ENCODE measurements around the gene GOLT1A. TPM values are rescaled to one million over a fixed set of nuclear protein-coding genes. Genes with fewer than 3 reads are reported as not detected.

GOLT1A gene
- total RNA-seq, 1 donor from 2014 or later = 4.2 TPM

GRCh38 chr1:204199579-204199978 is 14.2 kb downstream of the GOLT1A start:
- H3K36me3 Mint-ChIP-seq (ENCODE audit: insufficient read depth) = no peaks in the 10 kb centered on the region
- no peaks in the 10 kb centered on the region for H3K4me1 Mint-ChIP-seq (ENCODE audit: low read depth)
- no peak for TF ChIP-seq CTCF (IDR thresholded peaks at IDR 0.05; ENCODE audit: unreplicated experiment)
- H3K4me3 Mint-ChIP-seq (ENCODE audit: low read depth) = no peak overlapping the region
- peaks cover 39% of the 10 kb centered on the region for H3K27me3 Mint-ChIP-seq
- no peak for DNase-seq (ENCODE audit: low spot score, unreplicated experiment)
- H3K27ac Mint-ChIP-seq = no peak overlapping the region
- no peaks in the 10 kb centered on the region for H3K9me3 Mint-ChIP-seq (ENCODE audit: low read depth)

- H3K27ac Mint-ChIP-seq = peak overlapping the region; percentile 53
- H3K4me1 Mint-ChIP-seq (ENCODE audit: low read depth) = no peaks in the 10 kb centered on the region
- H3K4me3 Mint-ChIP-seq (ENCODE audit: low read depth) = no peak overlapping the region
- peaks cover 46% of the 10 kb centered on the region for H3K27me3 Mint-ChIP-seq
- no peaks in the 10 kb centered on the region for H3K36me3 Mint-ChIP-seq (ENCODE audit: insufficient read depth)
- no peaks in the 10 kb centered on the region for H3K9me3 Mint-ChIP-seq (ENCODE audit: low read depth)
- DNase-seq (ENCODE audit: low spot score, unreplicated experiment) = no peak
- TF ChIP-seq CTCF (IDR thresholded peaks at IDR 0.05; ENCODE audit: unreplicated experiment) = no peak
These were observed 15.1 kb downstream of the GOLT1A start for GRCh38 chr1:204198348-204199340.

- no peak overlapping the region for H3K27ac Mint-ChIP-seq
- H3K9me3 Mint-ChIP-seq (ENCODE audit: low read depth) = no peaks in the 10 kb centered on the region
- no peak for TF ChIP-seq CTCF (IDR thresholded peaks at IDR 0.05; ENCODE audit: unreplicated experiment)
- no peaks in the 10 kb centered on the region for H3K4me1 Mint-ChIP-seq (ENCODE audit: low read depth)
- H3K27me3 Mint-ChIP-seq = peaks cover 59% of the 10 kb centered on the region
- H3K36me3 Mint-ChIP-seq (ENCODE audit: insufficient read depth) = no peaks in the 10 kb centered on the region
- H3K4me3 Mint-ChIP-seq (ENCODE audit: low read depth) = no peak overlapping the region
- no peak for DNase-seq (ENCODE audit: low spot score, unreplicated experiment)
These were observed 16.7 kb downstream of the GOLT1A start for GRCh38 chr1:204197068-204197467.

- Mint-ChIP-seq H3K9me3 (ENCODE audit: low read depth) (no peaks in the 10 kb centered on the region), H3K36me3 (ENCODE audit: insufficient read depth) (no peaks in the 10 kb centered on the region), H3K27me3 (peaks cover 64% of the 10 kb centered on the region), H3K4me3 (ENCODE audit: low read depth) (no peak within 1 kb of the TSS), H3K27ac (peak within 1 kb of the TSS; percentile 8), H3K4me1 (ENCODE audit: low read depth) (no peaks in the 10 kb centered on the region)
- TF ChIP-seq CTCF (IDR thresholded peaks at IDR 0.05; ENCODE audit: unreplicated experiment) = no peak
- no peak for DNase-seq (ENCODE audit: low spot score, unreplicated experiment)
These were observed 17.6 kb downstream of the GOLT1A start, which contains the start of gene KISS1 for GRCh38 chr1:204196068-204196795. Gene KISS1 (minus strand): TSS chr1:204196491. CDS start chr1:204192876, 3,615 bp downstream.

GRCh38 chr1:204194771-204195170 is 19.0 kb downstream of the GOLT1A start:
- peaks cover 71% of the 10 kb centered on the region for H3K27me3 Mint-ChIP-seq
- no peak overlapping the region for H3K4me3 Mint-ChIP-seq (ENCODE audit: low read depth)
- no peak for DNase-seq (ENCODE audit: low spot score, unreplicated experiment)
- peaks cover 6% of the 10 kb centered on the region for H3K4me1 Mint-ChIP-seq (ENCODE audit: low read depth)
- no peaks in the 10 kb centered on the region for H3K9me3 Mint-ChIP-seq (ENCODE audit: low read depth)
- TF ChIP-seq CTCF (IDR thresholded peaks at IDR 0.05; ENCODE audit: unreplicated experiment) = no peak
- H3K27ac Mint-ChIP-seq = no peak overlapping the region
- no peaks in the 10 kb centered on the region for H3K36me3 Mint-ChIP-seq (ENCODE audit: insufficient read depth)

Measured in progenitor cell of endocrine pancreas (in vitro differentiated cells).